Stimulated activated CD4-positive, alpha-beta T cell treated with anti-CD3 and anti-CD28 coated beads, Interleukin-12 subunit alpha, Interleukin-12 subunit beta, amount 100 ng/mL, for 48 hours (primary cell): ENCODE data around the gene ADK.

Experiments
- DNase-seq, 3 donors: peaks; one replicate each; pipeline ENCODE4 v3.0.0-alpha.2; 2020; ENCODE audit warnings: low read depth in 2 of 3, low spot score in 1 of 3

The ADK gene

DNA sequence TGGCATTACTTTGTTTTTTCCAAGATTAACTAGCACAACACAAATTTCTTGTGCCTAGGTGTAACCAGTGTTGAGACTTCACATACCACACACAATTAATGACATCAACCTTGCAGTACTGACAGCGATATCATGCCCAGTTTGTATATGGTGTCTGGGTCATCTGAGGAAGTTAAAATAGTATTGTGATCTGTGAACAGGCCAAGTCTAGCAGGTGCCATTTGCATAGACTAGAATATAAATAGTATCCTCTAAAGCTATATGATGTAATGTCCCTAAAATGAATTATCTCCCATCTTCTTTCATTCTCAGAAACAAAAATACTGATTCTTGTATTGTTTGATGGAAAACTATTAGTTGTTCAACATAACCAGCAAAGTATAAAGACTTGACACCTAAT lies 499.6 kb downstream of the ADK start:
- DNase-seq: no peak

DNA sequence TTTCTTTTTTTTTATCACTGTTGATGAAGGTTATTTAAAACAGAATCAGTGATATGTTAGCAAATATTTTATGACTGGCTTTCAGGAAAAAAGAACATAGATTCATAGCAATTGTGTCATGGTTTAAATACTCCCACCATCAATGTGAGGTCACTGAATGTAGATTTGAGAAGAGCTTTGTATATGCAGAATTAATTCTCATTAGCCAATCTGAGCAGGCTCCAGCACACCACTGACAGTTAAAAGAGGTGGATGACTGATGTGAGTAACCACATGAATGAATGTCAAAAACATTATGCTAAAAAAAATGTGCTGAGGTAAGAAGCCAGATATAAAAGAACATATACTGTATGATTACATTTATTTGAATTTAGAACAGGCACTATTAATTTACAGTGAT lies 500.5 kb downstream of the ADK start:
- no peak for DNase-seq

DNA sequence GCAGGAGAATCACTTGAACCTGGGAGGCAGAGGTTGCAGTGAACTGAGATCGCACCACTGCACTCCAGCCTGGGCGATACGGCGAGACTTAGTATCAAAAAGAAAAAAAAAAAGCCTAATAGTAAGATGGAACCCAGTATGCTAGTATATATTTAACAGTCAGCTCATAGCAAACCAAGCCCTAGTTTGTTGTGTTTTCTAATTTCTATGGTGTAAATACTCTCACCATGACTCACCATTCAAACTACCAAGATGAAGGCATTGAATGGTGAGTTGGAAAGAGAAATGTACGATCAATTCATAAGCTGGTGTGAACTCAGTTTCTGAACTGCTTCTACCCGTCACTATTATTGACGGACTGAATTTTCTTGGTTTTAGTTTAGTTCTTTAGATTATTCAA lies 501.6 kb downstream of the ADK start:
- no peak for DNase-seq

DNA sequence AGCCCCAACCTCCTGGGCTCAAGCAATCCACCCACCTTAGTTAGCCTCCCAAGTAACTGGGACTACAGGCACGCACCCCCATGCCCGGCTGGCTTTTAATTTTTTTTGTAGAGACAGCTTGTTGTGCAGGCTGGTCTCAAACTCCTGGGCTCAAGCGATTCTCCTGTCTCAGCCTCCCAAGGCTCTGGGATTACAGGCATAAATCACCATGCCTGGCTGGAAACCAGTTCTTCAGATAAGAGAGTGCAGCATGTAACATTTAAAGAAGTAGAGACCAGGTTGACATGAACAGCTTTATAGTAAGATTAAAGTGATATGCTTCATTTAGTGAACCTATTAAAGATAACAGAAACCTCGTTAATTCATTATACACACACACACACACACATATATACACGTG lies 507.5 kb downstream of the ADK start:
- DNase-seq: no peak

DNA sequence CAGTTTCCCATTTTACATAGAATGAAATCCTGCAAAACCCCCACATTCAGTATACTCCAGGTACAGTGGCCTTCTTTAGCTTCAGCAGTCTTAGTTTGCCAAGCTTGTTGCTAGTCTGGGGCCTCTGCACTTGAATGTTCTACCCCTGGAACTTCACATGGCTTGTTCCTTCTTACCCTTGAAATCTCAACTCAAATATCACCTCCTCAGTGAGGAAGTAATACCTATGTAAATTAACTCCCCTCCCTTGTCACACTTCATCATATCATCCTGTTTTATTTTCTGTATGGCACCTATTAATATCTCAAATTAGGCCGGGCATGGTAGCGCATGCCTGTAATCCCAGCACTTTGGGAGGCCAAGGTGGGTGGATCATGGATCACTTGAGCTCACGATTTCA lies 511.6 kb downstream of the ADK start:
- no peak for DNase-seq

DNA sequence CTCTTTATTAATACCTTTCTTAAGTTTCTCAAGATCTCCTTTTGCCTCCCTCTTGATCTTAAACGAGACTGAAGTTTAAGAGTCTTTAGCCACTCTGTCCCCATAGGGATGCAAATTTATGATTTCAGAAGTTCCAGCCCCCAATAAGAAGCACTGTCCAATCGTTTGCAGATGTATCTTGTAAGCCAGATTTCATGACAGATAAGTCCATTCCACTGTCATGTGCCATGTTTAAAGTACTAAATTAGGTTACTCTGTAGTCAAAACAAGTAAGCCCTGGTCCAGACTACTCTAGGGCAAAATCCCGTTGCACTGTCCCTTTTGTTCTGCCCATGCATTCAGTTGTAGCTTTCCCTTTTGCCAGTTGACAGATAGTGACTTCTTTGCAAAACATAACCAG lies 518.2 kb downstream of the ADK start:
- DNase-seq: no peak

DNA sequence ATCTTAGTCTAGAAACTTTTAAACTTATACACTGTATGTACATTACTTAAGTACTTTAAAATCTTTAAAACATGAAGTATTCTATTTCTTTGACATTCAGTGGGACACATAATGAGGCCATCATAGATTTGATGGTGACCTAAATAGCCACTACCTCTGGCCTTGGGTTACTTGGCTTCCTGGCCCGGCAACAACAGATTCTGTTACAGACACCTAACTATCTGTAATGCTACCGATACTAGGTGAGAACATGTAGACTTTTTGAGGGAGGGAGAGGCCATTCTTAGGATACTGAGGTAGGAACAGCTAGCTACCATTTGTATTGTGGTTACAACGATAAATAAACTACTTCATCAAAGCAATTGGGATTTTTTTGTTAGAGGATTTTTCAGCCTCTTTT lies 520.7 kb downstream of the ADK start:
- no peak for DNase-seq

DNA sequence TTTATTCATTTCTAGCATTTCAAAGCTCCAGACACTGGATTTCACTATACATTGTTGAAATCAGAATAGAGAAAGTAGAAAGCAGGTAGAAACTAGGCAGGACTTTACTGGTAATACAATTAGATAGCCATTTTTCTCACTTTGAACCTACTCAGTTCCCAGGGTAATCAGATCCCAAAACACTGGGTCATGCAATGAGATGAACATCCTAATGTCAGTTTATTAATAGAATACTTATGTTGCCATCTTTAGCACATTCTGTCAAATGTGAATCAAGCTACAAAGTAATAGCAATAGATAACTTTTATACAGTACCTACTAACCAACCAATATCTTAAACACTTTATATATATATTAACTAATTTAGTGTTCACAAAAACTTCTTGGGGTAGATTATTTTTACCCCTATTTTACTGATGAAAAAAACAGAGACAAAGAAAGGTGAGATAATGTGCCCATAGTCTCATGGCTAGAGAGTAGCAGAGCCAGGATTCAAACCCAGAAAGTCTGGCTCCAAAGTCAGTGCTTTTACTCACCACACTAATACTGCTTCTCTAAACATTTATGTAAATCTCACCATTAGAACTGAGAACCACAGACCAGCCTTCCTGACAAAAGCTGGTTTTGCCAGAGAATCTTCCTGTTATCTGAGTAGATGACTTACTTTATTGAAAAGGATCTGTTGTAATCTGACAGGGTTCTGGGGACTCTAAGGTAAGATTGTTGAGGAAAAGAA lies 521.6 kb downstream of the ADK start:
- DNase-seq: no peak

DNA sequence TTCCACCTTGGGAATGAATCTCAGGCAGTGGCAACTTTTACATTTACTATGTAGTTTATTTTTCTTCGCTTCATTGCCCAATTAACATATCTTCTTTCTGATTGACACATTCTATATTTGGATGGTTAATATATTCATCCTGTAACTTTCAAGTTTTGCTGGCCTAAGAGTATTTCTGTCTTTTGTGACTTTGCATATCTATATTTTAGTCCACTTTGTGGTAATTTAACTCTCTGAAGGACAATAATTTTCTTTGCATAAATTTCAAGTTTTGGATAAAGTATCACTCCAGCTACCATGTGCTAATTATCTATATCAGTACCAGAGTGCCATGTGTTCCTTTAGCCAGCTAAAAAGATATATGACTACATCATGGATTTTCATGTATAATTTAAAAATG lies 523.9 kb downstream of the ADK start:
- DNase-seq: no peak

DNA sequence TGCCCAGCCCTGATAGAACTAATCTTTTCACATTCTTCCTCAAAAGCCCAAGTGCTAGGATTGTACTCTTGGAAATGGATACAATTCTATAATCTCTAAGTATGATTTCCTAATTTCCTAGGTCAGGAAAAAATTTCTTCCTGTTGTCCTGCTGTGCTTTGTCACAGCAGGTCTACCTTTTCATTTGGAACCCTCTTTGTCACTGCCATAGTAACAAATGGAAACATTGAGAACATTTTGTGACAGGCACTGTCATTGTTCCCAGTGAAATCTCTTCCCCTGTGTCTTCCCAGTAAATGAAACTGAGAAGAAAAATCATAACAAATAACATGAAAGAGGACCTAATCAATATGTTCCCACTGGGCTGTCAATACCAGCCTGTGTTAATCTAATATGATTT lies 524.5 kb downstream of the ADK start:
- no peak for DNase-seq

DNA sequence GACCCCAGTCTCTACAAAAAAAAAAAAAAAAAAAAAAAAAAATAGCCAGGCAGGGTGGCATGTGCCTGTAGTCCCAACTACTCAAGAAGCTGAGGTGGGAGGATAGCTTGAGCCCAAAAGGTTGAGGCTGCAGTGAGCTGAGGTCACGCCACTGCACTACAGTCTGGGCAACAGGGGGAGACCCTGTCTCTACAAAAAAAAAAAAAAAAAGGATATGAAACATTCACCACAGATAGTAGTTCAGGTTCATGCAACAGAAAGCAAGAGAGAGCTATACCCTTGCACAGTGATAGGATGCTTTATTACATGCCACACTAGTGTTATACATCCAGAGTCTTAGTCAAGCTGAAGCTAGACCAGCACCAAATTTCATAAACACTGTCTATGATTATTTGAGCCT lies 526.9 kb downstream of the ADK start:
- no peak for DNase-seq

DNA sequence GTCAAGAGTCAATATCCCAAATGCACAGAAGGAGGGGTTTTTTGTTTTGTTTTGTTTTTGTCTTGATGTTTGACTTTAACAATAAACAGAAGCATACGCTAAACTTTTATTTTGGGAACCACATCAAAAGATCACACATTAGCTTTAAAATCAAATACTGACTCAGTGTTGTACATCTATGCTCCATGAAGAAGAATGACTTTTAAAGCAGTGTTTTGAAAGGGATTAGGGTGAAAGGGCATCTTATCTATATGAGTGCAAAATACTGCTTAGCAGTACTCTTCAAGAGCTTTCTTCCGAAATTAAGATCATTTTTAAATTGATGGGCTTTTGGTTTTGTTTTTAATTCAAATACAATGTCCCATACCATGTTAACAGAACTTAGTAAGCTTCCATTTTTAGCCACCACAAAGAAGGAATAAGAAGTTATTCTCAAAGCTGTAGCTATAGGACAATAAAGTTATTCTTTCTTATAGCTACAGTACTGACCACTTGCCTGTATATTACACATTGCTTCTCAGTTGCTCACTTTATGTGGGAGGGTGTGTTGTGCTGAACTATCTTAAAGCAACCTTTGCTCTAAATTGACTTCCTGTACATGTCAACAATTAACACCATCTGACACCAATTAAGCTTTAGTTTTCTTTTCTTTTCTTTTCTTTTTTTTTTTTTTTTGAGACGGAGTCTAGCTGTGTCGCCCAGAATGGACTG lies 531.1 kb downstream of the ADK start:
- no peak for DNase-seq

DNA sequence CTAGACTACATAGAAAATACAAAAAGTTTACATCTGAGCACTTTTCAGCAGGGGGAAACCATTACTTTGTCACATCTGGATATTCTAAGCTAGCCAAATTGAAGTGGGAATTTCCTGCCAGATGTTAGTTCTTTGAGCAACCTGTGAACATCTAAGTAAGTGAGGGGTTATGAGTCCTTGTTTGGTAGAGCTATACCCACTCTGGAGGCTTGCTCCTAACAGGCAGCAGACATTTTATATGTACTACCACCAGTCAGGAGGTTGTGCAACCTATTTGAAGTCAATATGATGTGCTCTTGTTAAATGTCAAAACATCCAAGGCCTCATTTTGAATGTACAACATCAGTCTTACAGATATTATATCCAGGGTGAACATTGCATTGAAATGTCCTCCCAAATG lies 532.0 kb downstream of the ADK start:
- DNase-seq: no peak

DNA sequence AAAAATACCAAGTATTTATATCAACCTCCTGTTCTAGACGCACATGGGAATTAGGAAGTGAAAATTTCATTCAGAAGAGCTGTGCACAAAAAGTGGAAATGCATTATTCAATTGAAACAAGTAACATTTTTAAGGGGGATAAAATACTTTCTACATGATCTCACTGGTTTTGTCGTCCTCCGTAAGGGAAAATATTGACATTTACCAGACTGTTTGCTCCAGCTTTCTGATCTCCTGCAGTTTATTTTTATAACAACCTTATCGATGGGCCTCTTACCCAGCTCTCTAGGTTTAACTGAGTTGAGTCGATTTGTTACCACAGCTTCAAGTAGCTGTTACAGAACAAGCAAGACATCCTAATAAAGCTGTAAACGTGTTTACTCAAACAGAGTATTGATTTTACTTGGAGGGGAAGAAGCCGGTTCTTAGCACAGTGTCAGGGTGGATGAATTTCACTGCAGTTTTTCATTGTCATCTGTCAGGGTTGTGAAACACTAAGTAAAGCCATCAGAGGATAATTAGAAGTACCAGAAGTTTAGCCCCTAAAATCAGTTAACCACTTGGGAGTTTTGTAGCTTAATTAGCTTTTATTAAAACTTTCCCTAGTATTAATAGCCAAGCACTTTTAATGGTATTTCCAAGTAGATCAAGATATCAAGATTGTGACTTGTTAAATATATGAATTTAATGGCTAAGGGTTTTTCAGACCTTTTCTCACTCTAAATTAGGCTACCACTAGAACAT lies 532.8 kb downstream of the ADK start:
- no peak for DNase-seq

DNA sequence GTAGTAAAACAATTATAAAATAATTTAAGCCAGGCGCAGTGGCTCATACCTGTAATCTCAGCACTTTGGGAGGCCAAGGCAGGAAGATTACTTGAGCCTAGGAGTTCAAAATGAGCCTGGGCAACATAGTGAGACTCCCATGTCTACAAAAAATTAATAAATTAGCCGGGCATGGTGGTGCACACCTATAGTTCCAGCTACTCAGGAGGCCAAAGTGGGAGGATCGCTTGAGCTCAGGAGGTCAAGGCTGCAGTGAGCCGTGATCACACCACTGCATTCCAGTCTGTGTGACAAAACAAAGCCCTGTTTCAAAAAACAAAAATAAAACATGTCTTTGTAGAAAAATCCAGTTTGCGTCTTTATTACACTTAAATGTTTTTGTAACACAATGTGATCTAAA lies 533.4 kb downstream of the ADK start:
- no peak for DNase-seq

DNA sequence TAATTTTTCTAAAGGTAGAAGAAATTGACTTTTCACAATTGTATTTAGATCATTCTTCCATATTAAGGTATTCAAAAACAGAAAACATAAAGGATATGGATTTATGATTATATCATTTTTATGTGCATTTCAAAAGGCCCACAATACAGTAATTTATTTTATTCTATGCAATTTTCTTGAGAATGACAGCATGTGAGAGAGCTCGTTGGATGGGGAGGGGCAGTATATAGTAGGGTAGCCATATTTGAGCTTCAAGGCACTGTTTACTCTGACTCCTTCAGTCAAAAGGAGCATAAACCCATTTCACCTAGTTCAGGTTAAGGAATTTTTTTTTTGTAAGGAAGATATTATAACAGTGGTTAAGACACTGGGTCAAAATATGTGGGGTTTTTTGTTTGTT lies 534.5 kb downstream of the ADK start:
- DNase-seq: no peak

DNA sequence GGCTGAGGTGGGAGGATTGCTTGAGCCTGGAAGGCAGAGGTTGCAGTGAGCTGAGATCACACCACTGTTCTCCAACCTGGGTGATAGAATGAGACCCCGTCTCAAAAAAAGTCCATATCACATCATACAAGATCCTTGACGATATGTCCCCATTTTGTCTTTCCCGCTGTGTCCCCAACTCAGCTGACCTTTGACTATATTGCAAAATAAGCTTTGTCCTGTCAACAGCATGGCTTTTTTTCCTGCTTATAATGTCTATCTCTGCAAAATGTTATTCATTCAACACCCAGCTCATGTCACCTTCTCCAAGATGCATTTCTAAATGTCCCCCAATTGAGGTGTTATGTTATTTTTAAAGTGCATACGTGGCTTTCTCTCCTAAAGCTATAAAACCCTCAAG lies 539.4 kb downstream of the ADK start:
- no peak for DNase-seq

DNA sequence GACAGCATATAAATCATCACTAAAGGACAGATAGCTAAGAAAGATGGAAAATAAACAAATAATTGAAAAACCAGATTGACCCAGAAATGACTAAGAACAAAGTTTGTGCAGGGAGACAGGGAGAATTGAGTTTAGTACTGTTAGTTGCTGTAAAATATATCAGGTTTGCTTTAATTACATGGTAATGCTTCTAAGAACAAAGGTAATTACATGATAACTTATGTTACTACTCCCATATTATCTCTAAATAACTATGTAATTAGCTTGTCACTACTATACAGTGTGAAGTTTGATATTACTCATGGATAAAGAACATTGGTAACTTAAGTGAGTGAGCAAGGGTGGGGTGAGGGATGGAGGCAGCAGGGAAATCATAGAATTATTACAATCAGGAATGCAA lies 540.1 kb downstream of the ADK start:
- no peak for DNase-seq

DNA sequence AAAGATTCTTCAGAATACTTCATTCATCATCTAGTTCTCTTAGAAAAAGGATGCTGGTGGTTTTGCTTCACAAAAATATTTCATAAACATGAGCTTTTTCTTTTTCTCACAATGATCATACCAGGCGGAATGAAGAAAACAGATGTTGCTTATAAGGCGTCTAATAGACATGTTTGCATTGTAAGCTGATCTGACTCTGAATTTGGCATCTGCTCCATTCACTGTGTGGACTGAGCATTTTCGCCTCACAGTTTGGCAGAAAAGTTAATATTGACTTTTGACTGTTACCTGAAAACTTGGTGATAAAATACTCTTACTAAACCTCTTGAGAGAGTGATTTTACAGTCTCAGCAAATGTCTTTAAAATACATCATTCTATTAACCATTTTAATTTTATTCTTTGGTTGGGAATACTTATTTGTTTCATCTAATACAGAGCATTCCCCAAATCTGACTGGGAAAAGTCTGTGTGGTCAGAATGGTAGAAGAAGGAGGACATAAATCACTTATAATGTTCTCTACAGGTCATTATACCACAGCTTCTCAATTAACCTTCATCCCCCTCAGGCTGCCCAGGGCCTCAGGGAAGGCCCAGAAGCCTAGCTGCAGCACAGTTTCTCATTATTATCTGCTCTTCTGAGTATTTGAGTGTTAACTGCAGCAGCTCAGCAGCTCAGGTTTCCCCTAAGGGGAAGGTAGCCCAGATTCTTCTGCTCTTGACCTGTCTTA lies 553.8 kb downstream of the ADK start:
- DNase-seq: no peak

DNA sequence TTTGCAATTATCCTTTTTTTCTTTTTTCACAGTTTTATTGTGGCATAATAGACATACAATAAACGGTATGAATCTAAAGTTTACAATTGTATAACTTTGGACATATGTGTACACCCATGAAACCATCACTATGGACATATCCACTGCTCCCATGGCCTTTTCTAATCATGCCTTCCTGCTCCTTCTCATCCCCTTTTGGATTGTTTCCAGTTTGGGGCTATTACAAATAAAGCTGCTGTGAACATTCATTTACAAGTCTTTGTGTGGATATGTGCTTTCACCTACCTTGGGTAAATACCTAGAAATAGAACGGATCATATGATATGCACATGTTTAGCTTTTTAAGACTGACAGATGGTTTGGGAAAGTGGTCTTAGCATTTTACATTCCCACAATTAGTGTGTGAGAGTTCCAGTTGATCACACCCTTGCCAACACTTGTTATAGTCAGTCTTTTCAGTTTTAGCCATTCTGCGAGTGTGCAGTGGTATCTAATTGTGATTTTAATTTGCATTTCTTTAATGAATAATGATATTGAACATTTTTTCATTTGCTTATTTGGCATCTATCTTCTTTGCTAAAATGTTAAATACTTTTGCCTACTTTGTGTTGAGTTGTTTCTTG lies 554.4 kb downstream of the ADK start:
- no peak for DNase-seq

DNA sequence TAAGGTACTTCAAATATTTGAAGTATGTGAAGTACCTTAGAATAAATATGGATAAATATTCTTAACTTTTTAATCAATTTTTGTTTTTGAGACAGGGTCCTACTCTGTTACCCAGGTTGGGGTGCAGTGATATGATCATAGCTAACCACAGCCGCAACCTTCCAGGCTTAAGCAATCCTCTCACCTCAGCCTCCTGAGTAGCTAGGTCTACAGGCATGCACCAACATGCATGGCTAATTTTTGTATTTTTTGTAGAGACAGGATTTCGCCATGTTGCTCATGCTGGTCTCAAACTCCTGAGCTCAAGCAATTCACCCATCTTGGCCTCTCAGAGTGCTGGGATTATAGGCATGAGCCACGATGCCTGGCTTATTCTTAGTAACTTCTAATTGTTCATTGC lies 555.9 kb downstream of the ADK start:
- DNase-seq: no peak
